Measurements from ENCODE around the gene MAP6. TPM values are rescaled to one million over a fixed set of nuclear protein-coding genes. Genes with fewer than 3 reads are reported as not detected.

Gene MAP6
- total and polyA plus RNA-seq, 9 of the 15 experiments (the other 6 are each of a cell fraction or from before 2014, with no cell fraction given) = not detected

GRCh38 chr11:75574698-75575602, 93.9 kb downstream of the MAP6 start:
- no peak overlapping the region for H3K27ac ChIP-seq (ENCODE audit: extremely low read depth, low read depth, low read length)
- intact Hi-C loops (cut with micrococcal nuclease) = no loop called here
- DNase-seq (ENCODE audit: extremely low read depth in 1 of 4, low spot score in 3 of 4) (no peak), FAIRE-seq (no peak), ATAC-seq (peak; percentile 40)
- H3K27me3 ChIP-seq (ENCODE audit: control insufficient read depth in 2 of 2, insufficient read depth in 2 of 2, low read length in 2 of 2) = no peaks in the 10 kb centered on the region
- in situ Hi-C loops (cut with MboI) = no loop called here
- no peak overlapping the region for H3K4me2 ChIP-seq (ENCODE audit: insufficient read depth, low read length)
- no peaks in the 10 kb centered on the region for H3K9me3 ChIP-seq (replicated peaks; ENCODE audit: control insufficient read depth, insufficient read depth, low read depth, low read length)
- no peaks in the 10 kb centered on the region for H4K20me1 ChIP-seq (replicated peaks; ENCODE audit: control insufficient read depth, insufficient read depth, low read length)
- 61% methylated on average over 10 of the region's 12 CpGs for WGBS (ENCODE audit: insufficient coverage, low coverage, missing lambda C conversion rate)
- H3K9me1 ChIP-seq (ENCODE audit: control insufficient read depth, insufficient read depth, low read length) = no peaks in the 10 kb centered on the region
- ChIA-PET POLR2A (interaction anchor here (1.1 to 8.8 kb wide), 8 partner anchors 10 to 174 kb away, joined by 6 to 115 read pairs (median 7); partner anchors contain the start of gene SERPINH1), CTCF (ENCODE audit: low intra/inter-chr PET ratio) (interaction anchor here (0.6 kb wide), 1 partner anchor 27 kb away, joined by 3 read pairs; no protein-coding TSS in a partner anchor)
- no TSS peak for BruUV-seq (replicated peaks)
- no peak overlapping the region for H2AFZ ChIP-seq (ENCODE audit: low read depth, low read length)
- peaks cover 10 to 12% of the 10 kb centered on the region in 2 experiments; a peak in 4 of 5 replicates for H3K4me1 ChIP-seq (replicated peaks in 1 of 2; ENCODE audit: control insufficient read depth in 2 of 2, insufficient read depth in 2 of 2, low read length in 2 of 2)
- H3K79me2 ChIP-seq (ENCODE audit: control insufficient read depth, insufficient read depth, low read length) = no peaks in the 10 kb centered on the region
- H3K9ac ChIP-seq (ENCODE audit: insufficient read depth in 1 of 2, low read depth in 2 of 2, low read length in 2 of 2) = 0 out of 4 replicates have a peak overlapping the region, but pooled peaks of 1 of the 2 experiments have one; percentile 1
- H3K36me3 ChIP-seq (ENCODE audit: control insufficient read depth, insufficient read depth, low read length) = peaks cover 34% of the 10 kb centered on the region
- no peak overlapping the region for H3K4me3 ChIP-seq
- TF ChIP-seq REST (IDR thresholded peaks at IDR 0.05; ENCODE audit: borderline replicate concordance) (peak; percentile 45; the same call in 1 of the 2 replicates), REST (CRISPR knock-in tag; IDR thresholded peaks at IDR 0.05; ENCODE audit: low read depth) (no peak), TARDBP (IDR thresholded peaks at IDR 0.05) (no peak), HDAC1 (IDR thresholded peaks at IDR 0.05) (no peak), RBM25 (IDR thresholded peaks at IDR 0.05; ENCODE audit: low read depth, low read length, severe bottlenecking) (peak; percentile 44), CTCF (IDR thresholded peaks at IDR 0.05 in 2 of 3, conservative IDR thresholded peaks at IDR 0.05 in 1 of 3; ENCODE audit: insufficient read depth in 2 of 3, low read depth in 1 of 3, low read length in 3 of 3) (peak; percentile 18 to 56 (median 43); a peak in 4 of 6 replicates), BCOR (IDR thresholded peaks at IDR 0.05) (peak; percentile 48; the same call in 1 of the 2 replicates), ZBTB5 (IDR thresholded peaks at IDR 0.05) (no peak)

Data from K562 (cell line).